GM12878 (cell line): Measurements from ENCODE around the gene UACA. TPM values are rescaled to one million over a fixed set of nuclear protein-coding genes. Genes with fewer than 3 reads are reported as not detected.

Source experiments
- ATAC-seq: fragments of 200-7000 bp; cut with Tn5 transposase; 3 replicates; pipeline ENCODE4 v1.9.1; 2020; ENCODE audit warnings: mild to moderate bottlenecking, moderate library complexity
- BruUV-seq: library from RNA; stranded (reverse); fragments of 400-500 nt; replicated peaks from 2 replicates; lab custom pipeline; 2021; lab: Mats Ljungman, UMichigan
- CTCF ChIA-PET: fragments of 300-600 bp; sonication (Branson Sonifier 250); formaldehyde crosslinking; extraction: SDS; loops from one replicate; lab custom pipeline; 2021; ENCODE audit warnings: inconsistent platforms; lab: Yijun Ruan, JAX
- POLR2A ChIA-PET: fragments of 350-600 bp; formaldehyde crosslinking; extraction: SDS; loops from one replicate; lab custom pipeline; 2021; ENCODE audit warnings: inconsistent platforms; lab: Charles Lee
- RAD21 ChIA-PET: fragments of 300-600 bp; sonication (Branson Sonifier 250); formaldehyde crosslinking; loops from one replicate; lab custom pipeline; 2023; ENCODE audit warnings: antibody characterized with exemption; ENCODE audit not compliant: unreplicated experiment; lab: Charles Lee
- SMC1A ChIA-PET: fragments of 300-600 bp; sonication (Branson Sonifier 250); formaldehyde crosslinking; loops from one replicate; lab custom pipeline; 2023; ENCODE audit not compliant: unreplicated experiment, uncharacterized antibody; lab: Charles Lee
- DNase-seq: peaks from one replicate; pipeline ENCODE4 v3.0.0-alpha.2; 2011; ENCODE audit warnings: low read depth, low spot score
- FAIRE-seq: peaks from 3 replicates; lab custom pipeline; 2011; peaks lifted over from hg19 to GRCh38; lab: Jason Lieb, UNC
- H2AFZ ChIP-seq: 2 replicates; pipeline ENCODE4 v1.6.0; 2011; ENCODE audit warnings: low read depth, low read length, control low read depth; ENCODE audit not compliant: control insufficient read depth
- H3K27ac ChIP-seq: 2 replicates; pipeline ENCODE4 v1.5.1; 2011; ENCODE audit warnings: control low read depth; ENCODE audit not compliant: control insufficient read depth, insufficient read depth
- H3K27me3 ChIP-seq, 2 experiments: replicated peaks in 1 of 2; 2 replicates each; pipeline versions ENCODE4 v1.6.0 to v1.6.1; 2011; ENCODE audit warnings: low read length in 1 of 2; ENCODE audit not compliant: control insufficient read depth in 2 of 2, insufficient read depth in 2 of 2
- H3K36me3 ChIP-seq, 2 experiments: 2 replicates each; pipeline ENCODE4 v1.5.1; 2011; ENCODE audit warnings: low read length in 1 of 2; ENCODE audit not compliant: control insufficient read depth in 2 of 2, insufficient read depth in 2 of 2
- H3K4me1 ChIP-seq: 2 replicates; pipeline ENCODE4 v1.6.1; 2011; ENCODE audit warnings: mild to moderate bottlenecking, low read length, moderate library complexity, mixed read lengths; ENCODE audit not compliant: control insufficient read depth, insufficient read depth
- H3K4me2 ChIP-seq: 2 replicates; pipeline ENCODE4 v1.6.0; 2011; ENCODE audit warnings: control low read depth; ENCODE audit not compliant: control insufficient read depth, insufficient read depth
- H3K4me3 ChIP-seq: fragments of 200-600 bp; sonication (generic); 2 replicates; pipeline ENCODE4 v1.5.1; 2016
- H3K79me2 ChIP-seq: 2 replicates; pipeline ENCODE4 v1.6.0; 2011; ENCODE audit warnings: low read length; ENCODE audit not compliant: control insufficient read depth, insufficient read depth
- H3K9ac ChIP-seq: 2 replicates; pipeline ENCODE4 v1.8.0; 2011; ENCODE audit warnings: low read length, control low read depth, mixed read lengths; ENCODE audit not compliant: control insufficient read depth, insufficient read depth
- H3K9me3 ChIP-seq: replicated peaks from 3 replicates; pipeline ENCODE4 v1.5.1; 2011; ENCODE audit warnings: mild to moderate bottlenecking, low read length; ENCODE audit not compliant: control insufficient read depth, insufficient read depth
- H4K20me1 ChIP-seq: 2 replicates; pipeline ENCODE4 v1.6.0; 2011; ENCODE audit not compliant: control insufficient read depth, insufficient read depth
- ATF7 ChIP-seq: fragments of 450-650 bp; IDR thresholded peaks from 2 replicates; pipeline ENCODE4 v1.6.1; 2016; ENCODE audit warnings: low read depth, mild to moderate bottlenecking
- BCL11A ChIP-seq: IDR thresholded peaks from 2 replicates; pipeline ENCODE4 v1.6.1; 2011; ENCODE audit warnings: low read depth, low read length
- CREB1 ChIP-seq: IDR thresholded peaks from 2 replicates; pipeline ENCODE4 v1.6.1; 2012; ENCODE audit warnings: low read depth, mild to moderate bottlenecking, inconsistent platforms
- MEF2A ChIP-seq: IDR thresholded peaks from 2 replicates; pipeline ENCODE4 v1.6.1; 2011; ENCODE audit warnings: low read depth, mild to moderate bottlenecking, low read length, moderate library complexity; ENCODE audit not compliant: insufficient read depth
- POU2F2 ChIP-seq: IDR thresholded peaks from 3 replicates; pipeline ENCODE4 v1.6.1; 2011; ENCODE audit warnings: low read depth, mild to moderate bottlenecking, low read length, borderline replicate concordance
- WGBS: methylation state at CpG from one replicate; pipeline ENCODE4 v1.1.6; 2016; ENCODE audit warnings: low lambda C conversion rate; ENCODE audit not compliant: insufficient replicate concordance, insufficient coverage; ENCODE audit errors: missing lambda C conversion rate; 5-methylcytosine and 5-hydroxymethylcytosine counted together
- in situ Hi-C: fragments of 300-500 bp; cut with MboI; formaldehyde crosslinking; loops from 9 replicates; pipeline ENCODE4 v1.14.3; 2018; ENCODE audit warnings: mixed read lengths
- intact Hi-C: fragments of 100-400 bp; cut with micrococcal nuclease; formaldehyde crosslinking; loops from one replicate; pipeline ENCODE4 v1.14.2; 2022; ENCODE audit not compliant: unreplicated experiment
- polyA plus RNA-seq, 11 experiments: library from polyadenylated mRNA; depleted of rRNA in 4 of 11; unstranded in 6 of 11; stranded (reverse) in 5 of 11; fragments of >200 nt; fragmentation: Nextera tagmentation in 4 of 11; fragmentation: Illumina TruSeq in 1 of 11; extraction: Ambion mirVana in 4 of 11; extraction: Trizol in 1 of 11; gene quantifications; 1 replicate in 1 of 11; 2 replicates in 10 of 11; pipeline versions ENCODE4 v1.2.1 to v1.2.3, GENCODE V29; 2011 to 2016; ENCODE audit warnings: inconsistent platforms in 2 of 11, missing spikeins in 2 of 11, low read depth in 1 of 11
- total RNA-seq, 4 experiments: library from RNA; depleted of rRNA in 3 of 4; stranded (reverse); fragments of >200 nt in 3 of 4; fragmentation: Illumina TruSeq in 1 of 4; extraction: Trizol in 1 of 4; gene quantifications; 2 replicates each; pipeline versions ENCODE4 v1.2.1 to v1.2.3, GENCODE V29; 2013 to 2021
- TF ChIP-seq, protein P1 (sequence below), 3 experiments: IDR thresholded peaks in 2 of 3; conservative IDR thresholded peaks in 1 of 3; 2 replicates each; pipeline ENCODE4 v1.5.1; 2011; ENCODE audit warnings: low read depth in 3 of 3, low read length in 3 of 3, mild to moderate bottlenecking in 3 of 3, control low read depth in 2 of 3, moderate library complexity in 2 of 3, inconsistent platforms in 1 of 3, mixed read lengths in 1 of 3; ENCODE audit not compliant: control insufficient read depth in 2 of 3, insufficient read depth in 1 of 3; ENCODE audit errors: extremely low read depth in 1 of 3
- TF ChIP-seq, protein P2 (sequence below): fragments of 450-650 bp; IDR thresholded peaks from 2 replicates; pipeline ENCODE4 v1.6.1; 2016; ENCODE audit warnings: mild to moderate bottlenecking
- TF ChIP-seq, protein P3 (sequence below): fragments of 450-650 bp; IDR thresholded peaks from 2 replicates; pipeline ENCODE4 v1.6.1; 2017; ENCODE audit warnings: mild to moderate bottlenecking, low read depth, inconsistent platforms; ENCODE audit not compliant: poor library complexity, severe bottlenecking

The UACA gene
- total and polyA plus RNA-seq, 10 of the 15 experiments (the other 5 are each of a cell fraction or from before 2014, with no cell fraction given), result 0.30 to 4.0 (median 2.0) TPM

DNA sequence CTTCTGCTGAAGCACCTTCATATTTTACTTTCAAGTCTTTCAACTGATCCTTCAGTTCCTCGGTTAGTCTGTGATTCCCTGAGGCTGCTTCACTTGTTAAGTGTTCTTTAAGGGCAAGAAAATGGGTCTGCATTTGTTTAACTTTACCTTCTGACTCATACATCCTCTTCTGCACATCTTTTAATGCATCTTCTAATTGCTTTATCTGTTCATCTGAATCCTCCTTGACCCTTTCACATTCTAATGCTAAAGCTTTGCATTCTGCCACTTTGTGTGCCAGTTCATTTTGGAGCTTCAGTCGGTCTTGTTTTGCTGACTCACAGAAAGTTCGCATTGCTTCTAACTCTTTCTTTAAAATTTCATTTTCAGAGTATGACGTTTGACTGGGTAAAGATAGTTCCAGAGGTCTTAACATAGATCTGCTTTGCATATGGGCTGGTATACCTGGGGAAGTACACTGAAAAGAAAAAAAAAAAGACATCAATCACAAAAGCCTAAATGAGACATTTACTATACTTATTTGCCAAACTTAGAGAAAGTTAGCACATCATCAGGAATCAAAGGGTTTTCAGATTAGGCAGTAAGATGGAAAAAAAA, 94.3 kb downstream of the UACA start:
- no peaks in the 10 kb centered on the region for H3K27me3 ChIP-seq
- H2AFZ ChIP-seq, result peak overlapping the region; percentile 64
- DNase-seq, result peak; percentile 80
- no TSS peak for BruUV-seq
- peak; percentile 92 for ATAC-seq
- H3K4me3 ChIP-seq, result no peak overlapping the region; the same call in 1 of the 2 replicates
- RAD21 ChIA-PET, result interaction anchor here (0.7 kb wide), 1 partner anchor 53 kb away, joined by 3 read pairs; no protein-coding TSS in a partner anchor
- TF ChIP-seq CREB1 (0 out of 2 replicates have a peak, but pooled peaks have one; percentile 35), MEF2A (peak; percentile 65; the same call in 1 of the 2 replicates), ATF7 (peak; percentile 21; the same call in 1 of the 2 replicates), POU2F2 (peak; percentile 65; the same call in 1 of the 3 replicates), BCL11A (no peak)
- TF ChIP-seq, protein P1, sequence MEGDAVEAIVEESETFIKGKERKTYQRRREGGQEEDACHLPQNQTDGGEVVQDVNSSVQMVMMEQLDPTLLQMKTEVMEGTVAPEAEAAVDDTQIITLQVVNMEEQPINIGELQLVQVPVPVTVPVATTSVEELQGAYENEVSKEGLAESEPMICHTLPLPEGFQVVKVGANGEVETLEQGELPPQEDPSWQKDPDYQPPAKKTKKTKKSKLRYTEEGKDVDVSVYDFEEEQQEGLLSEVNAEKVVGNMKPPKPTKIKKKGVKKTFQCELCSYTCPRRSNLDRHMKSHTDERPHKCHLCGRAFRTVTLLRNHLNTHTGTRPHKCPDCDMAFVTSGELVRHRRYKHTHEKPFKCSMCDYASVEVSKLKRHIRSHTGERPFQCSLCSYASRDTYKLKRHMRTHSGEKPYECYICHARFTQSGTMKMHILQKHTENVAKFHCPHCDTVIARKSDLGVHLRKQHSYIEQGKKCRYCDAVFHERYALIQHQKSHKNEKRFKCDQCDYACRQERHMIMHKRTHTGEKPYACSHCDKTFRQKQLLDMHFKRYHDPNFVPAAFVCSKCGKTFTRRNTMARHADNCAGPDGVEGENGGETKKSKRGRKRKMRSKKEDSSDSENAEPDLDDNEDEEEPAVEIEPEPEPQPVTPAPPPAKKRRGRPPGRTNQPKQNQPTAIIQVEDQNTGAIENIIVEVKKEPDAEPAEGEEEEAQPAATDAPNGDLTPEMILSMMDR (IDR thresholded peaks at IDR 0.05 in 2 of 3, conservative IDR thresholded peaks at IDR 0.05 in 1 of 3; ENCODE audit: control insufficient read depth in 2 of 3, extremely low read depth in 1 of 3, insufficient read depth in 1 of 3, low read depth in 3 of 3, low read length in 3 of 3), result no peak
- TF ChIP-seq, protein P2, sequence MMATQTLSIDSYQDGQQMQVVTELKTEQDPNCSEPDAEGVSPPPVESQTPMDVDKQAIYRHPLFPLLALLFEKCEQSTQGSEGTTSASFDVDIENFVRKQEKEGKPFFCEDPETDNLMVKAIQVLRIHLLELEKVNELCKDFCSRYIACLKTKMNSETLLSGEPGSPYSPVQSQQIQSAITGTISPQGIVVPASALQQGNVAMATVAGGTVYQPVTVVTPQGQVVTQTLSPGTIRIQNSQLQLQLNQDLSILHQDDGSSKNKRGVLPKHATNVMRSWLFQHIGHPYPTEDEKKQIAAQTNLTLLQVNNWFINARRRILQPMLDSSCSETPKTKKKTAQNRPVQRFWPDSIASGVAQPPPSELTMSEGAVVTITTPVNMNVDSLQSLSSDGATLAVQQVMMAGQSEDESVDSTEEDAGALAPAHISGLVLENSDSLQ, result peak; percentile 74
- TF ChIP-seq, protein P3, sequence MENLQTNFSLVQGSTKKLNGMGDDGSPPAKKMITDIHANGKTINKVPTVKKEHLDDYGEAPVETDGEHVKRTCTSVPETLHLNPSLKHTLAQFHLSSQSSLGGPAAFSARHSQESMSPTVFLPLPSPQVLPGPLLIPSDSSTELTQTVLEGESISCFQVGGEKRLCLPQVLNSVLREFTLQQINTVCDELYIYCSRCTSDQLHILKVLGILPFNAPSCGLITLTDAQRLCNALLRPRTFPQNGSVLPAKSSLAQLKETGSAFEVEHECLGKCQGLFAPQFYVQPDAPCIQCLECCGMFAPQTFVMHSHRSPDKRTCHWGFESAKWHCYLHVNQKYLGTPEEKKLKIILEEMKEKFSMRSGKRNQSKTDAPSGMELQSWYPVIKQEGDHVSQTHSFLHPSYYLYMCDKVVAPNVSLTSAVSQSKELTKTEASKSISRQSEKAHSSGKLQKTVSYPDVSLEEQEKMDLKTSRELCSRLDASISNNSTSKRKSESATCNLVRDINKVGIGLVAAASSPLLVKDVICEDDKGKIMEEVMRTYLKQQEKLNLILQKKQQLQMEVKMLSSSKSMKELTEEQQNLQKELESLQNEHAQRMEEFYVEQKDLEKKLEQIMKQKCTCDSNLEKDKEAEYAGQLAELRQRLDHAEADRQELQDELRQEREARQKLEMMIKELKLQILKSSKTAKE, result no peak
- FAIRE-seq, result no peak
- 5% methylated on average over 4 of the region's 4 CpGs for WGBS
- CTCF ChIA-PET, result interaction anchor here (1.2 to 2.8 kb wide), 4 partner anchors 11 to 142 kb away, joined by 4 to 13 read pairs (median 5); no protein-coding TSS in a partner anchor
- POLR2A ChIA-PET, result no interaction called here
- H4K20me1 ChIP-seq, result no peaks in the 10 kb centered on the region
- in situ Hi-C loops, result no loop called here
- SMC1A ChIA-PET, result interaction anchor here (1.2 to 1.7 kb wide), 3 partner anchors 15 to 100 kb away, joined by 3 to 4 read pairs (median 3); no protein-coding TSS in a partner anchor
- H3K9me3 ChIP-seq, result no peaks in the 10 kb centered on the region
- H3K4me1 ChIP-seq, result peaks cover 31% of the 10 kb centered on the region
- peak overlapping the region; percentile 0; the same call in 1 of the 2 replicates for H3K9ac ChIP-seq
- intact Hi-C loops, result no loop called here
- peak overlapping the region; percentile 64 for H3K27ac ChIP-seq
- peak overlapping the region; percentile 73 for H3K4me2 ChIP-seq
- H3K36me3 ChIP-seq, result no peaks in the 10 kb centered on the region
- H3K79me2 ChIP-seq, result no peaks in the 10 kb centered on the region
